Endothelial cell of umbilical vein (primary cell): ENCODE measurements around the gene PRPF38B. TPM values are rescaled to one million over a fixed set of nuclear protein-coding genes. Genes with fewer than 3 reads are reported as not detected.

Source experiments
- BruUV-seq: library from RNA; stranded (reverse); fragments of 400-500 nt; replicated peaks from 2 replicates; lab custom pipeline; 2021; lab: Mats Ljungman, UMichigan
- CTCF ChIA-PET: fragments of 300-600, 350-600 bp; sonication (Branson Sonifier 250); formaldehyde crosslinking; loops from one replicate; lab custom pipeline; 2021; ENCODE audit warnings: antibody characterized with exemption, inconsistent platforms; lab: Charles Lee
- POLR2A ChIA-PET: fragments of 300-600, 350-600 bp; sonication (Branson Sonifier 250); formaldehyde crosslinking; loops from one replicate; lab custom pipeline; 2021; ENCODE audit warnings: antibody characterized with exemption, inconsistent platforms; lab: Charles Lee
- DNase-seq: peaks from one replicate; pipeline ENCODE4 v3.0.0-alpha.2; 2011; ENCODE audit warnings: low read depth, low spot score
- FAIRE-seq: peaks from 2 replicates; lab custom pipeline; 2011; peaks lifted over from hg19 to GRCh38; lab: Jason Lieb, UNC
- H2AFZ ChIP-seq: 2 replicates; pipeline ENCODE4 v1.6.0; 2012; ENCODE audit warnings: low read depth, low read length, control low read depth, inconsistent platforms
- H3K27ac ChIP-seq: 2 replicates; pipeline ENCODE4 v1.5.1; 2011; ENCODE audit warnings: low read depth, mild to moderate bottlenecking, control low read depth, low read length, moderate library complexity; ENCODE audit not compliant: insufficient read depth
- H3K27me3 ChIP-seq, 2 experiments: 2 replicates each; pipeline versions ENCODE4 v1.6.0 to v1.6.1; 2011; ENCODE audit warnings: low read length in 2 of 2, mixed read lengths in 1 of 2; ENCODE audit not compliant: control insufficient read depth in 2 of 2, insufficient read depth in 2 of 2
- H3K36me3 ChIP-seq, 2 experiments: 2 replicates in 1 of 2; 3 replicates in 1 of 2; pipeline ENCODE4 v1.5.1; 2011; ENCODE audit warnings: low read length in 2 of 2, mild to moderate bottlenecking in 1 of 2, moderate library complexity in 1 of 2; ENCODE audit not compliant: control insufficient read depth in 2 of 2, insufficient read depth in 2 of 2; ENCODE audit errors: extremely low read depth in 1 of 2
- H3K4me1 ChIP-seq: 3 replicates; pipeline ENCODE4 v1.5.1; 2011; ENCODE audit warnings: mild to moderate bottlenecking, low read length; ENCODE audit not compliant: control insufficient read depth, insufficient read depth; ENCODE audit errors: extremely low read depth
- H3K4me2 ChIP-seq: 2 replicates; pipeline ENCODE4 v1.6.1; 2011; ENCODE audit warnings: low read length, control low read depth, mixed read lengths; ENCODE audit not compliant: insufficient read depth
- H3K4me3 ChIP-seq, 3 experiments: fragments of 200-600 bp in 1 of 3; sonication (generic), shearing (Covaris generic) in 1 of 3; replicated peaks in 1 of 3; 2 replicates each; pipeline ENCODE4 v1.5.1; 2011 to 2016; ENCODE audit warnings: control low read depth in 3 of 3, low read length in 3 of 3, mild to moderate bottlenecking in 2 of 3, inconsistent platforms in 1 of 3, low read depth in 1 of 3, moderate library complexity in 1 of 3; ENCODE audit not compliant: insufficient read depth in 1 of 3
- H3K79me2 ChIP-seq: 2 replicates; pipeline ENCODE4 v1.6.0; 2012; ENCODE audit warnings: low read length, inconsistent platforms; ENCODE audit not compliant: control insufficient read depth, insufficient read depth
- H3K9ac ChIP-seq: replicated peaks from 2 replicates; pipeline ENCODE3; 2011; ENCODE audit warnings: low read length, control low read depth; ENCODE audit not compliant: insufficient read depth; ENCODE audit errors: extremely low read depth
- H3K9me1 ChIP-seq: replicated peaks from 3 replicates; pipeline ENCODE4 v1.6.0; 2011; ENCODE audit warnings: mild to moderate bottlenecking, low read length; ENCODE audit not compliant: control insufficient read depth, insufficient read depth; ENCODE audit errors: extremely low read depth
- H3K9me3 ChIP-seq: replicated peaks from 2 replicates; pipeline ENCODE4 v1.5.1; 2012; ENCODE audit warnings: low read length, inconsistent platforms; ENCODE audit not compliant: control insufficient read depth, insufficient read depth
- H4K20me1 ChIP-seq: replicated peaks from 2 replicates; pipeline ENCODE3; 2011; ENCODE audit warnings: mild to moderate bottlenecking, low read length; ENCODE audit not compliant: control insufficient read depth, insufficient read depth; ENCODE audit errors: extremely low read depth
- EZH2 ChIP-seq: IDR thresholded peaks from 2 replicates; pipeline ENCODE4 v1.6.1; 2012; ENCODE audit warnings: borderline replicate concordance, low read depth, mild to moderate bottlenecking, moderate library complexity, low read length, inconsistent platforms; ENCODE audit not compliant: severe bottlenecking
- FOS ChIP-seq: IDR thresholded peaks from 2 replicates; pipeline ENCODE4 v1.6.1; 2011; ENCODE audit warnings: mild to moderate bottlenecking, low read length, moderate library complexity, borderline replicate concordance; ENCODE audit not compliant: insufficient read depth
- GATA2 ChIP-seq: IDR thresholded peaks from 2 replicates; pipeline ENCODE4 v1.7.0; 2011; ENCODE audit warnings: low read depth, mild to moderate bottlenecking, moderate library complexity, mixed read lengths, low read length; ENCODE audit not compliant: insufficient read length, insufficient read depth
- JUN ChIP-seq: IDR thresholded peaks from 2 replicates; pipeline ENCODE4 v1.6.1; 2011; ENCODE audit warnings: borderline replicate concordance, low read depth; ENCODE audit not compliant: insufficient read length, insufficient read depth
- MYC ChIP-seq: IDR thresholded peaks from one replicate; pipeline ENCODE4 v1.6.1; 2011; ENCODE audit warnings: mild to moderate bottlenecking, low read depth, low read length
- POLR2A ChIP-seq: IDR thresholded peaks from 2 replicates; pipeline ENCODE4 v1.6.1; 2012; ENCODE audit warnings: low read depth, mild to moderate bottlenecking, control low read depth, low read length
- POLR2AphosphoS5 ChIP-seq: IDR thresholded peaks from 2 replicates; pipeline ENCODE4 v1.6.1; 2012; ENCODE audit warnings: low read depth, mild to moderate bottlenecking, control low read depth, low read length, moderate library complexity; ENCODE audit not compliant: insufficient read depth
- dilution Hi-C: fragments of 300-500 bp; cut with MboI; formaldehyde crosslinking; loops from one replicate; pipeline ENCODE4 v1.15.0; 2019; ENCODE audit warnings: low sequenced_read_pairs; ENCODE audit not compliant: extremely low pct_ligation_motif_present
- intact Hi-C: fragments of 100-400 bp; cut with micrococcal nuclease; formaldehyde crosslinking; loops from one replicate; pipeline ENCODE4 v1.10.0; 2022
- polyA plus RNA-seq, 4 experiments: library from polyadenylated mRNA; depleted of rRNA in 3 of 4; stranded (reverse) in 3 of 4; unstranded in 1 of 4; fragments of >200 nt; gene quantifications; 2 replicates each; pipeline versions ENCODE4 v1.2.1 to v1.2.3, GENCODE V29; 2011 to 2012; ENCODE audit warnings: missing spikeins in 1 of 4
- total RNA-seq: library from RNA; stranded (reverse); gene quantifications from 2 replicates; pipeline ENCODE4 v1.2.3, GENCODE V29; 2021
- TF ChIP-seq, protein P1 (sequence below): IDR thresholded peaks from 2 replicates; pipeline ENCODE4 v1.6.1; 2011; ENCODE audit not compliant: insufficient read depth, insufficient read length
- TF ChIP-seq, protein P2 (sequence below), 2 donors: IDR thresholded peaks; 1 replicate in 1 of 2; 2 replicates in 1 of 2; pipeline ENCODE4 v1.5.1; 2011; ENCODE audit warnings: low read length in 2 of 2, mild to moderate bottlenecking in 2 of 2, moderate library complexity in 2 of 2, control low read depth in 1 of 2, inconsistent platforms in 1 of 2, low read depth in 1 of 2; ENCODE audit not compliant: insufficient read depth in 1 of 2; ENCODE audit errors: extremely low read depth in 1 of 2

Gene PRPF38B
- total and polyA plus RNA-seq, 2 donors (not counting 3 experiments of a cell fraction or from before 2014, with no cell fraction given), result 19.3 to 46.6 TPM

- dilution Hi-C loops, result no loop called here
- CTCF ChIA-PET, result no interaction called here
These were observed 34.6 kb upstream of the PRPF38B start for GRCh38 chr1:108657356-108658080.

More at GRCh38 chr1:108657356-108658080, 34.6 kb upstream of the PRPF38B start:
- Histone ChIP-seq H3K27ac (no peak overlapping the region), H3K9me1 (no peaks in the 10 kb centered on the region), H3K4me3 (no peak overlapping the region), H3K9ac (no peak overlapping the region), H3K79me2 (no peaks in the 10 kb centered on the region), H4K20me1 (no peaks in the 10 kb centered on the region), H3K9me3 (no peaks in the 10 kb centered on the region), H3K27me3 (no peaks in the 10 kb centered on the region), H3K4me1 (peaks cover 7% of the 10 kb centered on the region), H3K4me2 (no peak overlapping the region), H3K36me3 (no peaks in the 10 kb centered on the region), H2AFZ (no peak overlapping the region)
- POLR2A ChIA-PET, result no interaction called here
- intact Hi-C loops, result no loop called here
- BruUV-seq, result no TSS peak
- no peak for DNase-seq
- TF ChIP-seq, protein P1, sequence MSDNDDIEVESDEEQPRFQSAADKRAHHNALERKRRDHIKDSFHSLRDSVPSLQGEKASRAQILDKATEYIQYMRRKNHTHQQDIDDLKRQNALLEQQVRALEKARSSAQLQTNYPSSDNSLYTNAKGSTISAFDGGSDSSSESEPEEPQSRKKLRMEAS, result no peak
- TF ChIP-seq MYC (no peak), EZH2 (no peak), POLR2AphosphoS5 (no peak), JUN (no peak), GATA2 (no peak), FOS (no peak), POLR2A (no peak)
- TF ChIP-seq, protein P2, sequence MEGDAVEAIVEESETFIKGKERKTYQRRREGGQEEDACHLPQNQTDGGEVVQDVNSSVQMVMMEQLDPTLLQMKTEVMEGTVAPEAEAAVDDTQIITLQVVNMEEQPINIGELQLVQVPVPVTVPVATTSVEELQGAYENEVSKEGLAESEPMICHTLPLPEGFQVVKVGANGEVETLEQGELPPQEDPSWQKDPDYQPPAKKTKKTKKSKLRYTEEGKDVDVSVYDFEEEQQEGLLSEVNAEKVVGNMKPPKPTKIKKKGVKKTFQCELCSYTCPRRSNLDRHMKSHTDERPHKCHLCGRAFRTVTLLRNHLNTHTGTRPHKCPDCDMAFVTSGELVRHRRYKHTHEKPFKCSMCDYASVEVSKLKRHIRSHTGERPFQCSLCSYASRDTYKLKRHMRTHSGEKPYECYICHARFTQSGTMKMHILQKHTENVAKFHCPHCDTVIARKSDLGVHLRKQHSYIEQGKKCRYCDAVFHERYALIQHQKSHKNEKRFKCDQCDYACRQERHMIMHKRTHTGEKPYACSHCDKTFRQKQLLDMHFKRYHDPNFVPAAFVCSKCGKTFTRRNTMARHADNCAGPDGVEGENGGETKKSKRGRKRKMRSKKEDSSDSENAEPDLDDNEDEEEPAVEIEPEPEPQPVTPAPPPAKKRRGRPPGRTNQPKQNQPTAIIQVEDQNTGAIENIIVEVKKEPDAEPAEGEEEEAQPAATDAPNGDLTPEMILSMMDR (IDR thresholded peaks at IDR 0.05; ENCODE audit: extremely low read depth in 1 of 2, insufficient read depth in 1 of 2, low read depth in 1 of 2, low read length in 2 of 2), result no peak
- no peak for FAIRE-seq
